BE2C (cell line): Measurements from ENCODE around the gene LRRC14B.
A peak's percentile ranks its signal among the peaks of the same experiment; 100 is the strongest.

Source experiments
- DNase-seq: peaks from one replicate; pipeline ENCODE4 v3.0.0-alpha.2; 2020
- H3K27me3 ChIP-seq: fragments of 250-450 bp; sonication (Bioruptor Pico); 2 replicates; pipeline ENCODE4 v1.5.1; 2020; ENCODE audit warnings: mild to moderate bottlenecking
- H3K36me3 ChIP-seq: fragments of 250-450 bp; sonication (Bioruptor Pico); 2 replicates; pipeline ENCODE4 v1.5.1; 2020; ENCODE audit warnings: mild to moderate bottlenecking
- H3K4me1 ChIP-seq: fragments of 250-450 bp; sonication (Bioruptor Pico); 2 replicates; pipeline ENCODE4 v1.5.1; 2020
- H3K4me3 ChIP-seq: 2 replicates; pipeline ENCODE4 v1.5.1; 2011; ENCODE audit warnings: low read depth, low read length
- H3K9me3 ChIP-seq: fragments of 250-450 bp; sonication (Bioruptor Pico); 2 replicates; pipeline ENCODE4 v1.5.1; 2020
- TF ChIP-seq, protein P1 (sequence below): IDR thresholded peaks from 2 replicates; pipeline ENCODE4 v1.5.1; 2012; ENCODE audit warnings: mild to moderate bottlenecking, low read depth, low read length

LRRC14B gene

DNA sequence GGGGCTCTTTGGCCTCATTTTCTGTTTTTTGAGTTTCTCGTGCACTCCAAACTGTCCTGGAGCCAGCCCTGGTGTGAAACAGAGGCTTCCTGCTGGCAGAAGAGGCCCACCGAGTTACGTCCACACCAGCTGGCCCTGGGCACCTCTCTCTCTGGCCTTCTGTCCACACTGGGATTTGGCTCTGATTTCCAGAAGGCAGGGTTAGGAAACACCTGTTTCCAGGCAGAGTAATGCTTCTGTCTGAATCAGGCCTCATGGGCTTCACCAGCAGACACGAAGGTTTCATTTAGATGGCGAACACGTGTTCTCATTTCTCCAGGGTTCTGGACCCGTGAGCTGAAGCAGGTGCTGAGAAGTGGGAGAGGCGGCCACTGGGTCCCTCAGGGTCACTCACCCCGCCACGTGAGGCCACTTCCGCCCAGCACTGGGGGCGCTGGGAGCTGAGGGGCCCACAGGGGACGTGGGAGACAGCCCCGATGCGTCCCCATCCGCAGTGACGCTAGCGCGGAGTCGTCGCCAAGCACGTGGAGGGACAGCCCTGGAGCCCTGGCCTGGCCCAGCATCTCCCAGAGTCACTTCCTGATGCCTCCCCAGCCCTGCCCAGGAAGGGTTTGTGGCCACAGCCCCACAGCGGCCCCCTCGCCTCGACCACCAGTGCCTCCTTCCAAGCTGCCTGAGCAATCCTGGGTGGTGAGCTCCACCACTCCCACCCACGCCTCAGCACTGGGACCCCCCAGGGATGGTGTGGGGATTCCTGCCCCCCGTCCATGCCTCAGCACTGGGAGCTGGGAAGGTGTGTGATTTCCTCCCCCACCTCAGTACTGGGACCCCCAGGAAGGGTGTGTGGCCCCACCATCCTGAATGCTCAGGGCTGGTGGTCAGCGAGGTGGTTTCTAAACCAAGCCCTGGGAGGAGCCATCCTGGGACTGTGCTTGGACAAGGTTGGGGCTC, 4.9 kb upstream of the LRRC14B start:
- peak; percentile 1 for DNase-seq
- H3K9me3 ChIP-seq, result no peaks in the 10 kb centered on the region
- H3K4me3 ChIP-seq, result no peak overlapping the region
- H3K27me3 ChIP-seq, result no peaks in the 10 kb centered on the region
- TF ChIP-seq, protein P1, sequence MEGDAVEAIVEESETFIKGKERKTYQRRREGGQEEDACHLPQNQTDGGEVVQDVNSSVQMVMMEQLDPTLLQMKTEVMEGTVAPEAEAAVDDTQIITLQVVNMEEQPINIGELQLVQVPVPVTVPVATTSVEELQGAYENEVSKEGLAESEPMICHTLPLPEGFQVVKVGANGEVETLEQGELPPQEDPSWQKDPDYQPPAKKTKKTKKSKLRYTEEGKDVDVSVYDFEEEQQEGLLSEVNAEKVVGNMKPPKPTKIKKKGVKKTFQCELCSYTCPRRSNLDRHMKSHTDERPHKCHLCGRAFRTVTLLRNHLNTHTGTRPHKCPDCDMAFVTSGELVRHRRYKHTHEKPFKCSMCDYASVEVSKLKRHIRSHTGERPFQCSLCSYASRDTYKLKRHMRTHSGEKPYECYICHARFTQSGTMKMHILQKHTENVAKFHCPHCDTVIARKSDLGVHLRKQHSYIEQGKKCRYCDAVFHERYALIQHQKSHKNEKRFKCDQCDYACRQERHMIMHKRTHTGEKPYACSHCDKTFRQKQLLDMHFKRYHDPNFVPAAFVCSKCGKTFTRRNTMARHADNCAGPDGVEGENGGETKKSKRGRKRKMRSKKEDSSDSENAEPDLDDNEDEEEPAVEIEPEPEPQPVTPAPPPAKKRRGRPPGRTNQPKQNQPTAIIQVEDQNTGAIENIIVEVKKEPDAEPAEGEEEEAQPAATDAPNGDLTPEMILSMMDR, result no peak
- H3K36me3 ChIP-seq, result no peaks in the 10 kb centered on the region
- H3K4me1 ChIP-seq, result no peaks in the 10 kb centered on the region

DNA sequence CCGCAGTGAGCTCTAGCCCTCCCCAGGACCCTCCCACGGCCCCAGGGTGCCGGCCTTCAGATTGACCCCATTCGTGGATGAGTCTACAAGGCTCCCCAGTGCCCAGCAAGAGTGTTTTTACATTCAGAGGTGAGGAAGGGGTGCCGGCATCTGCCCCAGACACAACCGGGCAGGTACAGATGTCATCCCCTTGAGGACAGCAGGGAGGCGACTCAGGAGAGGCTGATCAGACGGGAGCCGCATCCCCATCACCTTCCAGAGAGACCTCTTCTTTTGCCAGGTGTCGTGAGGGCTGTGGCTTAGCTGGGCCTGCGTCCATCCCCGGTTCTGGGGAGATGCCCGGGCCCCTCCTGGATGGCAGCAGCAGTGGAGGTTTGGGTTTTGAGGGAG, 4.3 kb upstream of the LRRC14B start:
- no peaks in the 10 kb centered on the region for H3K36me3 ChIP-seq
- H3K27me3 ChIP-seq, result no peaks in the 10 kb centered on the region

DNA sequence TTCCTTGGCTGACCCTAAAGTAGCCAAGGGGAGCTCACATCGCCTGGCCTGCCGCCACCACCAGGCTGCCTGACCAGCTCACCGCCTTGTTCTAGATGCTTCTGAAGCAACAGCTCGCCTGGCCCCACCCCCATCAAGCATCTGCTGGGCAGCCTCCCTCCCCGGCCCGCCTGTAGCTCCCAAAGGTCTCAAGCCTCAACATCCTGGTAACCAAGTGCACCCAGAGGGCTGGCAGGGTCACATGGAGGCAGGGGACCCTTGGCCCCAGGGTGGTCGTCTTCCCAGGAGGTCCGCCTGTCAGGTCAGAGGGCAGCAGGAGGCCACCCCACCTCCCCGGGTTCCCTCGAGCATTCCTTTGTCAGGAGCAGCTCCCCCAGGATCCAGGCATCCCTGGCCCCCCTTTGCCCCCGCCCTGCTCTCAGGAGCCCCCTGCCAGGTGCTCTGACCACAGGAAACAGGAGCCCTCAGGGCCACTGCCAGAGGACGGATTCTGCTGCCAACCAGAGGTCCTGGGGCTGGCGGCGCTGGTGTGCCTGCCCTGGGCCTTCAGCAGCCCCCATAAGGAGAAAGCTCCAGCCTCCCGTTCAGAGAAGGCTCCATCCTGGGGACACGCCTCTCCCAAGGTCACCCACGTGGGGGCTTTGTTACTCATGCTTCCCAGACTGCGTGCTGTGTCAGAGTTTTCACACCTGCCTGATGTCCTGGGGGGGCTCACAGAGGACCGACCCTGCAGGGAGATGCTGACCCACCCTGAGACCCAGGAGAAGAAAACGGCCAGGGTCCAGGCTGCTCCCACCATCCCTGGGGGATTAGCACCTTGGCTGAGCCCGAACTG, 3.5 kb upstream of the LRRC14B start:
- Histone ChIP-seq H3K4me3 (peak overlapping the region; percentile 19; the same call in 1 of the 2 replicates), H3K9me3 (no peaks in the 10 kb centered on the region), H3K27me3 (no peaks in the 10 kb centered on the region), H3K36me3 (no peaks in the 10 kb centered on the region), H3K4me1 (no peaks in the 10 kb centered on the region)
- TF ChIP-seq, protein P1, result no peak
- DNase-seq, result peak; percentile 9

More for the DNA sequence above, 4.3 kb upstream of the LRRC14B start:
- peak; percentile 1 for DNase-seq
- Histone ChIP-seq H3K4me1 (no peaks in the 10 kb centered on the region), H3K4me3 (no peak overlapping the region), H3K9me3 (no peaks in the 10 kb centered on the region)
- TF ChIP-seq, protein P1, result no peak

DNA sequence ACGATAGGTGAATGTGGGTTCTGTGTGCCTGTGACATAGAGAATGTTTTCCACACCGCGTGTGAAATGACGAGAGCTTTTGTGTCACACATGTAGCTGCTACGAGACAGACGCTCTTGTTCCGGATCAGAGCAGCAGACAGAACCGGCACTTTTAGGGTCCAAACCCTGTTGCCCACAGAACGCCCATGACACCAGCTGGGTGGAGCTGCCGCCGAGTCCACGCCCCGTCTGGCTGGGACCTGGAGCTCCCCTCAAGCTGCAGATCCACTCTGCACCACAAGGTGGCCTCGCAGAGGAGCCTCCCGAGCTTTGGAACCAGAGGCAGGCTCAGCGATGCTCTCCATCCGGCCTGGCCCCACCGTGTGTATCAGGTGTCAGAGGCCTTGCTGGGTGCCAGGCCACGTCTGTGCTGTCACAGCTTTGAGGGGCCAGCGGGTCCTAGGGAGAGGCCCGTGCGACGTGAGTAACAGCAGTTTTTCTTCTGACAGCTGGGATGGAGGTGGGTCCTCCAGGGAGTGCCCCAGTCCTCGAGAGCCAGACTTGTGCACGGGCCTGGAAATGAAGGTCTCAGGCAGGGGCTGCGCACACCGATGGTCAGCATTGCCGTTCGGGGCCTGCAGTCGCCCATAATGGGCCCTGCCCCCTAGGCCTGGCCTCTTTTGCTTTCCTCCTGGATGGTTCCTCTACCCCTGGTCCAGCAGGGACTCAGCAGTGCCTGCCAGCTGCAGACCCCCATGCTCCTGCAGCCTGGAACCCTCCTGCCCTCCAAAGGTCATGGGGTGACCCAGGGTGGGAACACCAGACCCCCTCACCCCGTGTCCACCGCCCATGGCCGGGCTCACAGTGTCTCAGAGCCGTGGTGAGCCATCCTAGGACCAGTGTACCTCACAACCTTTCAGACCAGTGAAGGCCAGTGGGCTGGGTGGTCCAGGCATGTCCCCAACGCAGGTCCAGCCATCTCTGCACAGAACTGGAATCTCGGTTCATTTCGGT, 2.5 kb upstream of the LRRC14B start:
- Histone ChIP-seq H3K4me1 (no peaks in the 10 kb centered on the region), H3K4me3 (peak overlapping the region; percentile 19; the same call in 1 of the 2 replicates), H3K36me3 (no peaks in the 10 kb centered on the region), H3K27me3 (no peaks in the 10 kb centered on the region), H3K9me3 (no peaks in the 10 kb centered on the region)
- peak; percentile 90 for DNase-seq
- TF ChIP-seq, protein P1, result peak; percentile 93

DNA sequence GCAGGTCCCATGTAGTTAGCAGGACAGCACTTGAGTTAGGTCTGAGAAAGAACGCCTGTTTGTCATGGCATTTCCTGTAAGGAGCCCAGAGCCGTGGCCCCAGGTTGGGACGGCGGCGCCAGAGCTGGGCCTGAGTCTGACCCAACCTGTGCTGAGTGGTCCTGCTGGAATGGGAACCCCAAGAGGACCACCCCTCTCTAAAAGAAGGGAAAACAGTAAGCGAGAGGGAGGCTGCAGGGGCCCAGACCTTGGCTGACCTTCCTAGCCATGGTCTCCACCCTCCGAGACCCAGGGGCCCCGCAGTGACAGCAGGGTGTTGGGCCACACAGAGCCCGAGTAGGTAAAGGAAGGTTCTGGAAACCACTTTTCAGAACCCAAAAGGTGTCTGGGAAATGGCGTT, 1.8 kb upstream of the LRRC14B start:
- DNase-seq, result no peak
- Histone ChIP-seq H3K4me1 (no peaks in the 10 kb centered on the region), H3K36me3 (no peaks in the 10 kb centered on the region), H3K27me3 (no peaks in the 10 kb centered on the region), H3K9me3 (no peaks in the 10 kb centered on the region), H3K4me3 (no peak overlapping the region)
- TF ChIP-seq, protein P1, result no peak
